Glutamatergic neuron (in vitro differentiated cells): ENCODE results near the gene LMX1B. TPM values are rescaled to one million over a fixed set of nuclear protein-coding genes. Genes with fewer than 3 reads are reported as not detected.

Experiments used
- DNase-seq: peaks from one replicate; pipeline ENCODE4 v3.0.0; 2022
- H3K27ac Mint-ChIP-seq: one replicate; pipeline ENCODE4 v1.8.0; 2020; ENCODE audit warnings: mild to moderate bottlenecking, mixed read lengths, inconsistent platforms; ENCODE audit not compliant: unreplicated experiment
- H3K27me3 Mint-ChIP-seq: one replicate; pipeline ENCODE4 v1.8.0; 2020; ENCODE audit warnings: mild to moderate bottlenecking, moderate library complexity, mixed read lengths, inconsistent platforms; ENCODE audit not compliant: unreplicated experiment
- H3K36me3 Mint-ChIP-seq: one replicate; pipeline ENCODE4 v1.8.0; 2020; ENCODE audit warnings: mild to moderate bottlenecking, mixed read lengths, inconsistent platforms; ENCODE audit not compliant: unreplicated experiment
- H3K4me1 Mint-ChIP-seq: one replicate; pipeline ENCODE4 v1.8.0; 2020; ENCODE audit warnings: mild to moderate bottlenecking, low read depth, mixed read lengths, inconsistent platforms; ENCODE audit not compliant: unreplicated experiment
- H3K4me3 Mint-ChIP-seq: one replicate; pipeline ENCODE4 v1.8.0; 2020; ENCODE audit warnings: mild to moderate bottlenecking, mixed read lengths, inconsistent platforms; ENCODE audit not compliant: unreplicated experiment
- H3K9me3 Mint-ChIP-seq: one replicate; pipeline ENCODE4 v1.8.0; 2020; ENCODE audit warnings: mild to moderate bottlenecking, moderate library complexity, mixed read lengths, inconsistent platforms; ENCODE audit not compliant: unreplicated experiment
- total RNA-seq: library from RNA; stranded (reverse); fragmentation: NEBNext Ultra II Directional; extraction: Animal tissue kit (Norgen Biotek cat#: 25700); gene quantifications from one replicate; pipeline ENCODE4 v1.2.1, GENCODE V29; 2021; ENCODE audit not compliant: unreplicated experiment
- TF ChIP-seq, protein P1 (sequence below): fragments of 200-600 bp; sonication (generic); IDR thresholded peaks from one replicate; pipeline ENCODE4 v1.5.0; 2021; ENCODE audit not compliant: partially characterized antibody, unreplicated experiment

Gene LMX1B
- total RNA-seq, 1 donor from 2014 or later: 0.27 TPM

- Mint-ChIP-seq H3K4me3 (peak overlapping the region; percentile 34), H3K27me3 (peaks cover 23% of the 10 kb centered on the region), H3K36me3 (peaks cover 5% of the 10 kb centered on the region), H3K27ac (no peak overlapping the region), H3K4me1 (peaks cover 4% of the 10 kb centered on the region), H3K9me3 (peaks cover 8% of the 10 kb centered on the region)
- TF ChIP-seq, protein P1, sequence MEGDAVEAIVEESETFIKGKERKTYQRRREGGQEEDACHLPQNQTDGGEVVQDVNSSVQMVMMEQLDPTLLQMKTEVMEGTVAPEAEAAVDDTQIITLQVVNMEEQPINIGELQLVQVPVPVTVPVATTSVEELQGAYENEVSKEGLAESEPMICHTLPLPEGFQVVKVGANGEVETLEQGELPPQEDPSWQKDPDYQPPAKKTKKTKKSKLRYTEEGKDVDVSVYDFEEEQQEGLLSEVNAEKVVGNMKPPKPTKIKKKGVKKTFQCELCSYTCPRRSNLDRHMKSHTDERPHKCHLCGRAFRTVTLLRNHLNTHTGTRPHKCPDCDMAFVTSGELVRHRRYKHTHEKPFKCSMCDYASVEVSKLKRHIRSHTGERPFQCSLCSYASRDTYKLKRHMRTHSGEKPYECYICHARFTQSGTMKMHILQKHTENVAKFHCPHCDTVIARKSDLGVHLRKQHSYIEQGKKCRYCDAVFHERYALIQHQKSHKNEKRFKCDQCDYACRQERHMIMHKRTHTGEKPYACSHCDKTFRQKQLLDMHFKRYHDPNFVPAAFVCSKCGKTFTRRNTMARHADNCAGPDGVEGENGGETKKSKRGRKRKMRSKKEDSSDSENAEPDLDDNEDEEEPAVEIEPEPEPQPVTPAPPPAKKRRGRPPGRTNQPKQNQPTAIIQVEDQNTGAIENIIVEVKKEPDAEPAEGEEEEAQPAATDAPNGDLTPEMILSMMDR: no peak
- peak; percentile 32 for DNase-seq
These were observed 2.5 kb upstream of the LMX1B start for GRCh38 chr9:126611193-126611591.

DNA sequence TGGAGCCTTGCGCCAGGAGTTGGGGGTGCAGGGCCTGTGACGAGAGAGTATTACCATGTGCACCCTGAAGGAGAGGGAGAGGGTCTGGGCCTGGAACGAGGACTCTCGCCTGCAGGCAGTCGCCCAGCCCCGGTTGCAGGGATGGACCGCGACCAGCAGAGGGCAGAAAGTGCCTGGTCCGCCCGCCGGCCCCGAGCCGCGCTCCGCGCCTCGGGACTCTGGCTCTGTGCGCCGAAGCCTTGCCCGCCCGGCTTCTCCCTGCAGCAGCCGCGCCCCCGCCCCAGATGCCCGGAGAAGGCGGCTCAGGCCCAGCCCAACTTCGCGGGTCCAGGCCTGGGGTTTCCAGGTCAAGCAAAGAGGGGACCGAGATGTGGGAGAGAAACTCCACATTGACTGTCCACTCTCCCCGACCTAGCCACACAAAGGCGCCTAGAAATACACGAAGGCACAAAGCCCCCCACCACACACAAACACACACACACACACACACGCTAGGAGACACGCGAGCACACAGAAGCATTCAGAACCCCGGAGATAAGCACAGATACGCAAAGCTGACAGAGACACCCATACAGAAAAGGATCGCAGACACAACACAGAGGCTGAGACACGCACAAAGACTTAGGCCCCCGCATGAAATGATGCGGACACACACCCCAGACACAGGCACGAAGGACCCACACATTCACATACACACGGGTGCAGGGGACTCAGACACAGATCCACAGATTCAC lies 2.0 kb upstream of the LMX1B start:
- peaks cover 24% of the 10 kb centered on the region for H3K27me3 Mint-ChIP-seq
- H3K27ac Mint-ChIP-seq: no peak overlapping the region
- H3K4me1 Mint-ChIP-seq: peaks cover 4% of the 10 kb centered on the region
- peak; percentile 94 for DNase-seq
- peaks cover 5% of the 10 kb centered on the region for H3K36me3 Mint-ChIP-seq
- TF ChIP-seq, protein P1: peak; percentile 90
- peak overlapping the region; percentile 75 for H3K4me3 Mint-ChIP-seq
- H3K9me3 Mint-ChIP-seq: peaks cover 8% of the 10 kb centered on the region

DNA sequence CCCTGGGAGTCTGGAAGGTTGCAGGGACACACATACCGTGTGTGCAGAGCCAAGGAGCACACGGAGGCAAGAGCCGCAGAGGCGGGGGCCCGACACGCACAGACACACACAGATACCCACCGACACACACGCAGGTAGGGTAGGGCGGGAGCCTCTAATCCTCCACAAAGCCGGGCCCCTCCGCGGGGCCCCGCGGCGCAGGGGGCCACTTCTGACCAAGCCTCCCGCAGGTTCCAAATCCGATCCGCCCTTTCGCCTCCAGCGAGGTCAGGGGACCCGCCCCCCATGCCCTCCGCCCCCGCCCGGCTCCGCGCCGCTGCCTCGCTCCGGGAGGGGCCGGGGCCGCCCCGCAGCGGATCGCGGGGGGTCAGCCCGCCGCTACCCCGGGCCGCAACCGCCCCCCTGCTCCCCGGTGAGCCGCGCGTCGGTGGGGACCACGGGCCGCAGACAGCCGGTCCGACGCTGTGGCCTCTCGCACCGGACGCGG lies 1.4 kb upstream of the LMX1B start:
- no peak overlapping the region for H3K27ac Mint-ChIP-seq
- peaks cover 29% of the 10 kb centered on the region for H3K27me3 Mint-ChIP-seq
- peaks cover 10% of the 10 kb centered on the region for H3K9me3 Mint-ChIP-seq
- H3K36me3 Mint-ChIP-seq: peaks cover 5% of the 10 kb centered on the region
- TF ChIP-seq, protein P1: no peak
- peak; percentile 33 for DNase-seq
- H3K4me3 Mint-ChIP-seq: peak overlapping the region; percentile 75
- H3K4me1 Mint-ChIP-seq: peaks cover 4% of the 10 kb centered on the region

DNA sequence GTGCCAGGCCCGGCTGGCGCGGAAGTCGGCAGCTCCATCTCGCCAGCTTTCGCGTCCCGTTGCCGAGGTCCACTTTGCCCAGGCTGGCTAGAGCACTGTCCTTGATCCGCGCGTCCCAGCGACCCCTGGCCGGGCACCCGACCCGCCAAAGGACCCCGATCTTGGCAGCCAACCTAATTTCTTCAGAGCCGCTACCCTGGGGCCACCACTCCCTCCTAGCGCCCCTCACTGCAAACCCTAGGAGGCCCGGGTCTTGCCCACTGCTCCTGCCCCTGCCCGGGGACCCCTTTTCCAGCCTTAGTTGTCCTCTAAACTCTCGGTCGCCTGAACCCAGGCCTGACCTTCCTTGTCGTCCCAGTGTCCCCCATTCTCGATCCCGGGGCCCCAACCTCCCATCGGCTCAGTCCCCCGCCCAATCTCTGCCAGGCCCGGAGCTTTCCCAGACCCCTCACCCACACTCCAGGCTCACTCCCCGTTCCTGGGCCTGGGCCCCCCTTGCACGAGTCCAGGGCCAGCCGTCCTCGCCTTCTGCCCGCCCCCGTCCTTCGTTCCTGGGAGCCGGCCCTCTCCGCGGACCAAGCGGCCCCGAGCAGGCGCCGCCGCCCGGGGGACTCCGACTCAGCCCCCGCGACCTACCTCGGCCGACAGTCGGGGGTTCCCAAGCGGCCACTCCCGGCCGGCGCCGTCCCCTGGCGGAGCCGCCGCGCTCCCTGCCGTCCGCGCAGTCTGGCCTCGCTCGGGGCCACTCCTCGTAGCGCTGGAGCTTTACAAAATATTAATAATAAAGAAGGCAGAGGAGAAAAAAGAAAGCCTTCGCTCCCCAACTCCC lies 701 bp upstream of the LMX1B start:
- DNase-seq: peak; percentile 23
- peak overlapping the region; percentile 25 for H3K4me3 Mint-ChIP-seq
- no peak overlapping the region for H3K27ac Mint-ChIP-seq
- H3K4me1 Mint-ChIP-seq: peaks cover 6% of the 10 kb centered on the region
- H3K36me3 Mint-ChIP-seq: peaks cover 5% of the 10 kb centered on the region
- TF ChIP-seq, protein P1: no peak
- peaks cover 10% of the 10 kb centered on the region for H3K9me3 Mint-ChIP-seq
- H3K27me3 Mint-ChIP-seq: peaks cover 32% of the 10 kb centered on the region

- TF ChIP-seq, protein P1: no peak
- H3K4me1 Mint-ChIP-seq: peaks cover 12% of the 10 kb centered on the region
These were observed 343 bp downstream of the LMX1B start for GRCh38 chr9:126614088-126614454.

More at GRCh38 chr9:126614088-126614454, 343 bp downstream of the LMX1B start:
- Mint-ChIP-seq H3K36me3 (peaks cover 5% of the 10 kb centered on the region), H3K27ac (no peak overlapping the region), H3K9me3 (peaks cover 10% of the 10 kb centered on the region), H3K4me3 (no peak overlapping the region), H3K27me3 (peaks cover 38% of the 10 kb centered on the region)
- peak; percentile 40 for DNase-seq
